CD4-positive, alpha-beta T cell treated with Interleukin-17A for 1 hour (primary cell): ENCODE measurements around the gene WFS1.

Source experiments
- DNase-seq: peaks from one replicate; pipeline ENCODE4 v3.0.0-alpha.2; 2020

The WFS1 gene

GRCh38 chr4:6269616-6270511, at the start of gene WFS1:
WFS1 (plus strand) TSS chr4:6269850; CDS start chr4:6277456, 7,606 bp downstream.
- peak; percentile 99 for DNase-seq

GRCh38 chr4:6221301-6221850, 48.3 kb upstream of the WFS1 start:
- DNase-seq, result no peak

GRCh38 chr4:6221851-6222760, 47.5 kb upstream of the WFS1 start:
- DNase-seq, result peak; percentile 38

GRCh38 chr4:6222761-6223292, 46.8 kb upstream of the WFS1 start:
- DNase-seq, result no peak

- no peak for DNase-seq
Observed at GRCh38 chr4:6224735-6225134, 44.9 kb upstream of the WFS1 start.

- DNase-seq, result no peak
Observed at GRCh38 chr4:6225469-6225868, 44.2 kb upstream of the WFS1 start.

GRCh38 chr4:6226506-6226905, 43.1 kb upstream of the WFS1 start:
- no peak for DNase-seq

GRCh38 chr4:6227412-6228157, 42.1 kb upstream of the WFS1 start:
- DNase-seq, result no peak

- no peak for DNase-seq
Observed at GRCh38 chr4:6228158-6229067, 41.2 kb upstream of the WFS1 start.

GRCh38 chr4:6229095-6229494, 40.6 kb upstream of the WFS1 start:
- no peak for DNase-seq

GRCh38 chr4:6229671-6230501, 39.8 kb upstream of the WFS1 start:
- no peak for DNase-seq

- DNase-seq, result no peak
Observed at GRCh38 chr4:6230502-6230785, 39.2 kb upstream of the WFS1 start.

- DNase-seq, result no peak
Observed at GRCh38 chr4:6230827-6231662, 38.6 kb upstream of the WFS1 start.

GRCh38 chr4:6231663-6232165, 37.9 kb upstream of the WFS1 start:
- no peak for DNase-seq

- DNase-seq, result no peak
Observed at GRCh38 chr4:6232836-6233785, 36.5 kb upstream of the WFS1 start.

GRCh38 chr4:6233929-6234328, 35.7 kb upstream of the WFS1 start:
- DNase-seq, result no peak

- no peak for DNase-seq
Observed at GRCh38 chr4:6235012-6235411, 34.6 kb upstream of the WFS1 start.
